LHCN-M2 (cell line): Measurements from ENCODE around the gene GIT2. TPM values are rescaled to one million over a fixed set of nuclear protein-coding genes. Genes with fewer than 3 reads are reported as not detected.
"Not testable (repeated sequence)": the region's sequence is repeated elsewhere in the genome, so short reads cannot be mapped to it uniquely, and the experiment has no call there.

Source experiments
- DNase-seq: peaks from one replicate; pipeline ENCODE4 v3.0.0-alpha.2; 2012; ENCODE audit warnings: low read depth
- polyA plus RNA-seq: library from polyadenylated mRNA; unstranded; fragments of >200 nt; gene quantifications from one replicate; pipeline ENCODE4 v1.2.1, GENCODE V29; 2012; ENCODE audit warnings: missing spikeins
- total RNA-seq: library from RNA; depleted of rRNA; stranded (reverse); fragments of >200 nt; gene quantifications from 2 replicates; pipeline ENCODE4 v1.2.3, GENCODE V29; 2014; rRNA removed

Gene GIT2, protein sequence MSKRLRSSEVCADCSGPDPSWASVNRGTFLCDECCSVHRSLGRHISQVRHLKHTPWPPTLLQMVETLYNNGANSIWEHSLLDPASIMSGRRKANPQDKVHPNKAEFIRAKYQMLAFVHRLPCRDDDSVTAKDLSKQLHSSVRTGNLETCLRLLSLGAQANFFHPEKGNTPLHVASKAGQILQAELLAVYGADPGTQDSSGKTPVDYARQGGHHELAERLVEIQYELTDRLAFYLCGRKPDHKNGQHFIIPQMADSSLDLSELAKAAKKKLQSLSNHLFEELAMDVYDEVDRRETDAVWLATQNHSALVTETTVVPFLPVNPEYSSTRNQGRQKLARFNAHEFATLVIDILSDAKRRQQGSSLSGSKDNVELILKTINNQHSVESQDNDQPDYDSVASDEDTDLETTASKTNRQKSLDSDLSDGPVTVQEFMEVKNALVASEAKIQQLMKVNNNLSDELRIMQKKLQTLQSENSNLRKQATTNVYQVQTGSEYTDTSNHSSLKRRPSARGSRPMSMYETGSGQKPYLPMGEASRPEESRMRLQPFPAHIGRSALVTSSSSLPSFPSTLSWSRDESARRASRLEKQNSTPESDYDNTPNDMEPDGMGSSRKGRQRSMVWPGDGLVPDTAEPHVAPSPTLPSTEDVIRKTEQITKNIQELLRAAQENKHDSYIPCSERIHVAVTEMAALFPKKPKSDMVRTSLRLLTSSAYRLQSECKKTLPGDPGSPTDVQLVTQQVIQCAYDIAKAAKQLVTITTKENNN
- 31.4 and 38.4 TPM in 2 replicates for total RNA-seq
- 24.7 TPM for polyA plus RNA-seq

DNA sequence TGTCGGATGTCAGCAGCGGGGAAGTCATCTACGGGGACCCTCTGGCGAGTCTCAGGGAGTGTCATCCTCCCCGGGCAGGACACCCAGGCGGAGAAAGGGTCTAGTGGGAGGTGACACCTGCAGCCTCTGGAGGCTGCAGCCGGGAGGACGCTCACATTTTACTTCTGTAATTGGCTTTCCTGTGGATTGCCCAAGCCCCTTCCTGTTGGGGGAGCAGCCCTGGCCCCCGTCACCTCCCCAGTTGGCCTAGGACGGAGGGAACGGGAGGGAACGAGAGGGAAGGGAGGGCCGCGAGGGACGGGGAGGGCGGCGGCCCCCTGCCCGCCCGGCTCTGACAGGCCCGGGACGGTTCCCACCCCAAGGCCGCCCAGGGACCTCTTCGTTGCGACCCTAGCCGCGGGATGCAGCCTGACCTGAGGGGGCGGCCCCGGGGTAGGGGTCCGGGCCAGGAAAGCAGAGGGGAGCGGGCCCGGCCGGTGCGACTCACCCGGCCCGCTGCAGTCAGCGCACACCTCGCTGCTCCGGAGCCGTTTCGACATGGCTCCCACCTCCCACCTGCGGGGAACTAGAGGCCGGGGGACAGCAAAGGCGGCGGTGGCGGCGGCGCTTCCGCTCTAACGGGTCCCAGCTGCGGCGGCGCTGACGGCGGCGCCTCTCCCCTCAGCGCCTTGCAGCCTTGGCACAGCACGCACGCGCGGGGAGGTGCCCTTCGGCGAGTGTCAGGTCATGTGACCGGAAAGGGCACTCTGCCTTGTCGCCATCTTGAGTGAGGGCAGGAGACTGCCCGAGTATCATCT is at the start of gene GIT2:
GIT2 (minus strand) TSS at position 683 of the 797 bp plus-strand sequence; CDS start at position 539, 144 bp downstream.
- DNase-seq, result peak; percentile 89

DNA sequence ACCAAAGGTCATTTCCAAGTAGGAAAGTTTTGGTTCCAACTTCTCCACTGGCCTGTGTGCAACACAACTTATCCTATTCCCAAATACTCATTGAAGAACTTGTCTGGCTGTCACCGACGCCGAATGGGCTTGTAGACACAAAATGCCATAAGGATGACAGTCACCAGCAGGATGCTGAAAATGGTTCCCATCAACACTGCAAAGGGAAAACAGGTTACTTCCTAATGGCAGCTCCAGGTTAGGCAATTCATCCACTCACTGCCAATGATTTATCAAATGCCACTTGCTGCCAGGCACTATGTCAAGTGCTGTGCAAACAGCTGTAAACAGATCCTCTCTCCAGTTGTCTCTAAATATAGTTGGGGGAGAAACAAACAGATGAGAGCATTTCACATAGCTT is 46.1 kb upstream of the GIT2 start:
- no peak for DNase-seq

DNA sequence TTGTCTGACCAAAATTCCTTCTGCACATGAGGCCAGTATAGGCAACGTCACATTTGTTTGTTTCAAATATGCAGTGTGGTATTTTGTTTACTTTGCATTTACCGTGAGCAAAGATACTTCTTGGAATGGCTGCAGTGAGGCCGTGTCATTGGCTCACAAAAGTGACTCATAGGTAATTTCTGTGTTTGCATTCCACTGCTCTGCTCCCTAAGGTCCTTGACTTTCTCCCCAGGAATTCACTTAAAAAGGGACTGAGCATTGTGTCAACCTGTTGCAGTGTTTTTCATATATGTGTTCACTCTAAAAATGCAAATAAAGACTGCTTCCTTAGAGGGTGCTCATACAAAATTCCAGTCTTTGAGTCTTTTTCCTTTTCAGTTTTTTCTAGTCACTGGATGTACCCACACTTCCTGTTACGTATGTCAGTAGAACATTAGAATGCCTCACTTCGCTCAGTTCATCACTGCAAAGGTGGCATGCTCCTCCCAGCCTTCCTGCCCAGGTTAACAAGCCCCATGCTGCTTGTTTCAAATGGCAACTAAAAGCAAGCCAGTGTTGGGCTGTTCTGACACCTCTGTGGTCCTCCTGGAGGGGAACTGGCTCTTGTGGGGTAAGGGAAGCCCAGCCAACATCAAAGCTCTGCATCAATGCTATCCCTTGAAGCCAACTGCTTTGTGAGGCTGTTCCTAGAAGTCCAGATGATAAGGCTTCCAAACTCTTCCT is 43.1 kb upstream of the GIT2 start:
- peak; percentile 93 for DNase-seq

DNA sequence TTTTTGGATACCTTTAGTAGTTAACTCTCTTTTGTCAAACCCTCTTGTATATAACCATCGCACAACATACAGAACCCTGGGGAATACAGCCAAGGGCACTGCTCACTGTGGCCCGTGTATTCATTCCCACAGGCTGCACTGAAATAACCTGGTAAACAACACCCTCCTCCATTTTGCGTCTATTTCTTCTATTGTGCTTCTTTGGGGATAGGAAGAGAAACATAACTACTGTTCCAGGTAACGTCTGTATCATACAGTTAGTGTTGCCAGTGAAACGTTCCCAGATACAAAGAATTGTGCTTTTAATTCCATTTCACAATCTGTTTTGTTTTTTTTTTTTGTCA is 42.5 kb upstream of the GIT2 start:
- DNase-seq, result no peak

DNA sequence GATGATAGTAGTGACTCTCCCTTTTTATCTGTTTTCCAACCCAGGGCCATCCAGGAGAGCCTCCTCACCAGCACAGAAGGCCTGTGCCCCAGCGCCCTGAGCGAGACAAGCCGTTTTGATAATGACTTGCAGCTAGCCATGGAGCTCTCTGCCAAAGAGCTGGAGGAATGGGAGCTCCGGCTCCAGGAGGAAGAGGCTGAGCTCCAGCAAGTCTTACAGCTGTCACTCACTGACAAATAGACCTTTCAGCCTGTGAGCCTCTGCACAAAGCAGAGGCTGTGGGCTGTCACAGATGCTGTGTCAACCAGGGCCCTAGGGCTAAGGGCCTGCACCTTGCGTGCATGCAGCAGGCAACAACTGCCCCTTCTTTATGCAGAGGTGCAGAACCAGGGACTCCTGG is 41.1 kb upstream of the GIT2 start:
- no peak for DNase-seq

DNA sequence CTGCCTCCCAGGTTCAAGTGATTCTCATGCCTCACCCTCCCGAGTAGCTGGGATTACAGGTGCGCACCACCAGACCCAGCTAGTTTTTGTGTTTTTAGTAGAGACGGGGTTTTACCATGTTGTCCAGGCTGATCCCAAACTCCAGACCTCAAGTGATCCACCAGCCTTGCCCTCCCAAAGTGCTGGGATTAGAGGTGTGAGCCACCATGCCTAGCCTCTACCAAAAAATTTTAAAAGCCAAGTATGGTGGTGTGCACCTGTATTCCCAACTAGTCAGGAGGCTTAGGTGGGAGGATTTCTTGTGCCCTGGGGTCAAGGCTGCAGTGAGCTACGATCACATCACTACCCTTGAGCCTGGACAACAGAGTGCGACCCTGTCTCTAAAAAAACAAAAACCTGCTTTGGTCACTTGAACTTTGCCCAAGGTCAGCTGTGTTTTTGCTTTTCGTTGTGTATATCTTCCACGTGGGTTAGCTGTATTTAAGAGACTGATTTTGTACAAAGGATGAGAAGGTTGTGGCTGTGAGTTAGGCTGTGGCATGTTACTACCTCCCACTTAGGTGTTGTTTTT is 39.5 kb upstream of the GIT2 start:
- DNase-seq, result no peak

DNA sequence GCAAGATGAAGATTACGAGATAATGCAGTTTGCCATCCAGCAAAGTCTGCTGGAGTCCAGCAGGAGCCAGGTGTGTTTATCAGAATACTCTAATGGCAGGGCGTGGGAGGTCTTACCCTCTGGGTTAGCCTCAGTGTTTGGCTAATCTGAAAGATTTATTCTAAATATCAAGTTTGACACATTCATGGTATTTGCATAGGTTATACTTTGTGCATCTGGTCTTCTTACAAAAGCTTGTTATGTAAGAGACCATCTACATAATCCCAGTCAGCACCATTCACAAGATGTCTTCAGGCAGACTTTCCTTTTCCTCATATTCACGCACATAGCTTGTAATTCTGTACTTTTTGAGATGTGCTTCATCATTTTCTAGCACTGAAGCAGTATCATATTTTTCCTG is 37.7 kb upstream of the GIT2 start:
- DNase-seq, result no peak

DNA sequence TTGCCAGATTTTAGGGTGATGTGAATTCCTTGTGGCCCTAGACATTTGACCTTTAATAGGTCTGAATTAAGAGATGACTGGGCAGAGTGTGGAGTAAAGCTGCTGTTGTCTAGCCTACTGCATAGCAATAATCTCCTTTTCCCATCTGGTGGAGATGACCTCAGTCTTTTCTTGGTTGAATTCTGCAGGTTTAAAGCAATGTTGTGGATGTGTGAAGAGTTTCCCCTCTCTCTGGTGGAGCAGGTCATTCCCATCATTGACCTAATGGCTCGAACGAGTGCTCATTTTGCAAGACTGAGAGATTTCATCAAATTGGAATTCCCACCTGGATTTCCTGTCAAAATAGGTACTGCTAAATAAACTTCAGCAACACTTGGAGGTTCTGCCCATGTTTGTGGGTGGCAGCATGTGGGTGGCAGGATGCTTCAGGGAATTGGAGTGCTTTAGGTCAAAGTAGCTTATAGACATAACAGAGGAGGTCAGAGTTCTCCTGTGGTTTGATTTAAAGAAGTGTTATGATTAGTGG is 33.2 kb upstream of the GIT2 start:
- no peak for DNase-seq

DNA sequence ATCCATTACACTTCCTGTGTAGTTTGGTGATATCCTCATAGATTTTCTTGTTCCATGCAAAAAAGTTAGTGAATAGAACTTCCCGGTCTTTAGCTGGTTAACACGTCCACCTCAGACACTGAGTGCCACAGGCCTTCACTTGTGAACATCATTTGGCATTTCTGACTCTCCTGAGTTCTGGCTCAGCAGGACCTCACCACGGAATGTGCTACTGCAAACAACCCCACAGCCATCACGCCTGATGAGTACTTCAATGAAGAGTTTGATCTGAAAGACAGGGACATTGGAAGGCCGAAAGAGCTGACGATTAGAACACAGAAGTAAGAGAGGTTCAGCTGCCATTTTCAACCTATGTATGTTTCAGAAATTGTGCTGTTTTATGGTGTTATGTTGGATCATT is 32.2 kb upstream of the GIT2 start:
- DNase-seq, result no peak

DNA sequence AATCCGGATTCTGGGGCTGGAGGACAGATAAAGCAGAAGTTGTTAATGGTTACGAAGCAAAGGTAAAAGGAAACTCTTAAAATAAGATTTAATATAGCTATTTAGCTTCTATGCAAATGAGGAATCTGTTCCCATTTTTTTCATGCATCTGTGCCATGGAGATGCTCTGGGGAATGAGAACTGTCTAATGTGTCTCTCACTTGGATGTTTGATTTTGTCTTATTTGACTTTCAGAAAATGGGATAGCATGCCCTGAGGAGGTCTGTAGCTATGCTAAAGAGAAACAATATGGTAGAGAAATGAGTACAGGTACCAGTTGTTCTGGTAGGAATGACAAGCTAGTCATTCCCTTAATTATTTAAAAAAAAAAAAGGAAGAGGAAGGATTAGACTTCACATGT is 27.9 kb upstream of the GIT2 start:
- DNase-seq, result no peak

DNA sequence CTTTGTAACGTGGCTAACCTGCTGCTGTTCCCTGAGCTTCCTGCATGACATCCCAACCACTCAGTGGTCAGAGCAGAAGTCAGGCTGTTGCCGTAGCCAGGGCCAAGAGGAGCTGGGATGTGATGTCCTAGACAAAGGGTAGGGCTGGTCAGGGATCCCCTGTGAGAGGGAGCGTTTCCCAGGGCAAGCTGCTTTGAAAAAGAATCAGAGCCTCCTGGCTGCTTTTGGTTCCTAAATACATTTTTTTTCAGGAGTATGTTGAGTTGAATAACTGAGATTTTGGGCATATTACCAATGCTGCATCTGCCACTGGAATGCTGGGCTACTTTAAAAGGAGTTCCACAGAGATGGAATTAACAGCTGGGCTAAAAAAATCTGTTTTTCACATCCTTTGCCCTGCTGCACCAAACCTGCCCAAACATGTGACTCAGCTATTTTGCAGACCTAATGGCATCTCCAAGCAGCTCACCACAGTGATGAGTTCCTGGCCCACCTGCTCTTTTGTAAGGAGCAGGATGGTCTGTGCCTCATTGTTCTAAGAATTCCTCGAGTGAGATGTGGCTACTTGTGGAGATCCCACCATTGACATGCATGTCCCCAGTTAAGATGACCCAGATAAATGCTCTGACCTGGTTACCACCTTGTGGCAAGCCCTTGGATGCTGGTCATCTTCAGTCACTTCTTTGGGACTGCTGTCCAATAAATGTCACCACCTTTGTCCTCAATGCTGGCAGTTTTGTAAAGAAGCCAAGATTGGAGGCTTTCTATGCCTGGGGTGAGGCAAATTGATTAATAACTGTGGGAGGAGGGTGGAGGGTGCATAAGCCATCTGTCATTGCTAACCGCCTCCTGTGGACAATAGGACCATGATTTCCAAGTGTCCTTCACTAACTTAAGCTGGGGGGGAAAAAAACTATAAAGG is 27.2 kb upstream of the GIT2 start:
- peak; percentile 92 for DNase-seq

DNA sequence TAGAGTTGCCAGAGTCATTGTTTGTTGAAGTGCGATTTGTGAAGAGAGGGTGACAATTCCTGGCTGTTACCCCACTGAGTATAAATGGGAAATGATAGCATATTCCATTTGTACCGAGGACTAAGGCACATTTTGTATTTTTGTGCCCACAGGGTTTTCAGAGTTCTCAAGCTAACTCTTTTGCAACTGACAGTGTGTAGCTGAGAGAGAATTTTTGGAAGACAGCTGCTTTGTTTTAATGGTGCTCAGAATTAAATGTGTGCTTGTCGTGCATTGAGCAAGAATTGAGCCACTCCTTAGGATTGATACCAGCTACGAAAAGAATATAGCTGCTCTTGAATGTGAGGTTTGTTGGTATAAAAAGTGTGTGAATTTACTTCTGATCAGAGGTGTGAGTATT is 24.8 kb upstream of the GIT2 start:
- DNase-seq, result no peak

DNA sequence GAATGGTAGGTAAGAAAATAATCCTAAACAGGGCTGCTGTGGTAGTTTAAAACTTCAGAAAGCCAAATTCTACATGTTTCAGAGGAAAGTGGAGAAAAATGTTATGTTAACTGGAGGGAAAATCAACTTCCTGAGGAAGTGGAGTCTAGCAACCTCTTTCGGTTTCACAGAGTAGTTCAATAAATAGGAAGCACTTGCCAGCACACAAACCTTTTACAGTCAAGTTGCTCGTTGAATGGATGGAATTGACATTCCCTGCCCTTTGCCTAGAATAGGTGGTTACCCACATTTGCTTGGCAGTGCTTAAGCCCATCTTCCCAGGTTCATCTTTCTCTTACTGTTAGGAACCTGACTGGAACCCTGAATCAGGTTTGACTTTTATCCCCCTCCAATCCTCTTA is 19.0 kb upstream of the GIT2 start:
- no peak for DNase-seq

DNA sequence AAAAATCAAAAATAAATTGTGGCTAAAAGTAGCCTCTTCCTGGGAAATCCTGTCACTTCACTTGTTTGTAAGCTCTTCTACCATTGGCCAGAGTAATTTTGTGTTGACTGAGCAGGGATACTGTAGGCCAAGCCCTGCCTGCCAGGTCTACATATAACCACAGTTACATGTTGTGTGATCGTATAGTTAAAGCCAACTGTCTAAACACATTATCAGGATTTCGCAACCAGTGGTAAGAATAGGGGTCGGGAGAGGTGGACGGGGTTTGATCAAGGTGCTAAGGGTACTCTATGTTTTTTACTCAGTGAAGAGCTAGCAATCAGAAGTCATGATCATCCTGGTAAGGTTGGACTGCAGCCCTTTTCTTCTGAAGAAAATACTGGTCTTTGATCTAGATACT is 16.5 kb upstream of the GIT2 start:
- DNase-seq, result no peak

DNA sequence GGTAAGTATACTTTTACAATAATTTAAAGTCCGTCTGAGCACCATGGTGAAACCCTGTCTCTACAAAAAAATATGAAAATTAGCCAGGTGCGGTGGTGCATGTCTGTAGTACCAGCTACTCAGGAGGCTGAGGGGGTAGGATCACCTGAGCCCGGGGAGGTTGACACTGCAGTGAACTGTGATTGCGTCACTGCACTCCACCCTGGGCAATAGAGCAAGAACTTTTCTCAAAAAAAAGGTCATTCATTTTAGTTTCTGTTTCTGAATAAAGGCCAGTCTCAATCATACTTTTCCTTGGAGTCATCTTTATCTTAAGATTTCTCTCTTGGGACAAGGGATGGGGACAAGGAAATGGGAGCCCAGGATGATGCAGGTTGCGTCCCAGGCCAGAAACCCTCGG is 16.0 kb upstream of the GIT2 start:
- DNase-seq, result no peak

DNA sequence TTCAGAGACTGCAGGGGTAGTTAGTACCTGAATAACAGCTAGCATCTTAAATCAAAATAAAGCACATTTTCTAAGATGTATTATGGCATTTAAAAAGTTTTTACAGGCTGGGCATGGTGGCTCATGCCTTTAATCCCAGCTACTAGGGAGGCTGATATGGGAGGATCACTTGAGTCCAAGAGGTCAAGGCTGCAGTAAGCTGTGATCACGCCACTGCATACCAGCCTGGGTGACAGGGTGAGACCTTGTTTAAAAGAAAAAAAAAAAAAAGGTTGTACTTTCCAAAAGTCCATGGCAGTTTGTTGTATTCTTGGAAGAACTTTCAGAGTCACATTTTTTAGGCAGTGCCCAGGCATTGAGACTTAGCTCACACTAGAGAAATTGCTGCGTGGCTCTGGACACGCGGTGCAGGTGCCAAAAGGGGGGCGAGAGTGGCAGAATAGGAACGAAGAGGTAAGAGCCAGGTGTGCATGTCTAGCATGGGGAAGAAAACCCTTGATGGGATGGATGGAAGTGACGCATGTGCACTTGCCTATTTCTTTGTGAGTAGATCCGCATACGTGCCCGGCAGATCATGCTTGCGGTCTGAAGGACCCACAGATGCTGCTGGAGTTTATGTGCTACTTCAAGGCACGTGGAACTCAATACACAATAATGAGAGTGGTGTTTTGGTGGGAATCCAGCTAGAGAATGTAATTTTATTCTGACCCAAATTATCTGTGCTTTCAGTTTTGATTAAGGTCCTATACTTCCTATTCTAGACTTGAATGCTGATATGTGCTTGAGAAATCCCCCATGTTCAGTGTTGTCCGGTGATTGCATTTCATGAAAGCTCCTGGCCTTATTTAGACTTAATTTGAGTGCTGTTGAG is 14.9 kb upstream of the GIT2 start:
- no peak for DNase-seq

DNA sequence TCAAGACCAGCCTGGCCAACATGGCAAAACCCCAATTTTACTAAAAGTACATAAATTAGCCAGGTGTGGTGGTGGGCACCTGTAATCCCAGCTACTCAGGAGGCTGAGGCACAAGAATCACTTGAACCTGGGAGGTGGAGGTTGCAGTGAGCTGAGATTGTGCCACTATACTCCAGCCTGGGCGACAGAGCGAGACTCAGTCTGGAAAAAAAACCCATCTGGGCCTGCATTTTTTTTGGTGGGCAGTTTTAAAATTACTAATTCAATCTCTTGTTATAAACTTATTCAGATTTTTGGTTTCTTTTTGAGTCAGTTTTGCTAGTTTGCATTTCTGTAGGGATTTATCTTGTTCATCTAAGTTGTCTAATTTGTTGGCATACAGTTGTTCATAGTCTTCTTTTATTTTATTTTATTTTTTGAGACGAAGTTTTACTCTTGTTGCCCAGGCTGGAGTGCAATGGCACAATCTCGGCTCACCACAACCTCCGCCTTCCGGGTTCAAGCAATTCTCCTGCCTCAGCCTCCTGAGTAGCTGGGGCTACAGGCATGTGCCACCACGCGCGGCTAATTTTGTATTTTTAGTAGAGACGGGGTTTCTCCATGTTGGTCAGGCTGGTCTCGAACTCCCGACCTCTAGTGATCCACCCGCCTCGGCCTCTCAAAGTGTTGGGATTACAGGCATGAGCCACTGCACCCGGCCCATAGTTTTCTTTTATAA is 12.7 kb upstream of the GIT2 start:
- DNase-seq, result not testable (repeated sequence)

DNA sequence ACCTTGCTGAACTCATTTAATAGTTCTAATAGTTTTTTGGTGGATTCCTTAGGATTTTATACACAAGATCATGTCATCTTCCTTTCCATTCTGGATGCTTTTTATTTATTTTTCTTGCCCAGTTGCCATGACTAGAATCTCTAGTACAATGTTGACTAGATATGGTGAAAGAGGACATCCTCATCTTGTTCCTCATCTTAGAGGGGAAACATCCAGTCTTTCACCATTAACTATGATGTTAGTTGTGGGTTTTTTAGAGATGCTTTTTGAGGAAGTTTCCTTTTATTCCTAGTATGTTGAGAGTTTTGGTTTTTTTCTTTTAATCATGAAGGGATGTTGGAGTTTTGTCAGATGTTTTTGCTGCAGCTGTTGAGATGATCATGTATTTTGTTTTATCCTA is 11.7 kb upstream of the GIT2 start:
- DNase-seq, result no peak
